HL-60 (cell line): Measurements from ENCODE around the gene C1QC.

Experiments
- DNase-seq, 2 experiments: peaks; one replicate each; pipeline ENCODE4 v3.0.0-alpha.2; 2010 to 2020; ENCODE audit warnings: low read depth in 1 of 2, low spot score in 1 of 2
- H3K27ac ChIP-seq: fragments of 250-450 bp; sonication (Bioruptor Pico); replicated peaks from 2 replicates; pipeline ENCODE4 v1.5.1; 2020; ENCODE audit warnings: mild to moderate bottlenecking, moderate library complexity
- H3K27me3 ChIP-seq: fragments of 250-450 bp; sonication (Bioruptor Pico); 2 replicates; pipeline ENCODE4 v1.5.1; 2021; ENCODE audit warnings: mild to moderate bottlenecking, moderate library complexity; ENCODE audit not compliant: insufficient read depth, poor library complexity, severe bottlenecking
- H3K4me3 ChIP-seq: replicated peaks from 2 replicates; pipeline ENCODE4 v1.5.1; 2011; ENCODE audit warnings: mild to moderate bottlenecking, control low read depth, low read length; ENCODE audit not compliant: insufficient read depth
- GABPA ChIP-seq: IDR thresholded peaks from 2 replicates; pipeline ENCODE4 v1.6.1; 2012; ENCODE audit warnings: low read depth
- POLR2AphosphoS5 ChIP-seq: IDR thresholded peaks from 2 replicates; pipeline ENCODE4 v1.6.1; 2012; ENCODE audit warnings: low read depth
- SPI1 ChIP-seq: IDR thresholded peaks from 2 replicates; pipeline ENCODE4 v1.6.1; 2012; ENCODE audit warnings: low read depth, mild to moderate bottlenecking, borderline replicate concordance
- TF ChIP-seq, protein P1 (sequence below): IDR thresholded peaks from one replicate; pipeline ENCODE4 v1.5.1; 2011; ENCODE audit warnings: low read length, control low read depth, inconsistent platforms; ENCODE audit not compliant: insufficient read depth
- TF ChIP-seq, protein P2 (sequence below): IDR thresholded peaks from 2 replicates; pipeline ENCODE4 v1.6.1; 2012; ENCODE audit warnings: low read depth; ENCODE audit not compliant: insufficient replicate concordance

C1QC gene

DNA sequence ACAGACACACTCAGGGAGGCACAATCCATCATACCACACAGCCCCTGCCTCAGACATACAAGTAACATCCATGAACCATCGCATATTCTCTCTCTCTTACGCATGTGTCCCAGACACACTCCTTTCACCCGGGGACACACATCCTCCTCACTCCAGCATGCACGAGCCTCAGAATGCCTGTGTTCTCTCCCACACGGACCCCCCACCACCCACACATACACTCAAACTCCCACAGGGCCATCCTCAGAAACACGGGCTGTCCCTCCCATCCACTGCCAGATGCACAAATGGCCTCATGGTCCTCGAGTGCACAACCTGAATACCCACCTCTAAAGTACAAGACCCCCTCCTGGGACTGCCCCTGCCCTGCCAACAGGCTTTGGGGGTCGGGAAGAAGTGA is 2.2 kb upstream of the C1QC start:
- no peak overlapping the region for H3K4me3 ChIP-seq
- no peak overlapping the region for H3K27ac ChIP-seq
- no peak for TF ChIP-seq SPI1
- no peak for DNase-seq
- no peaks in the 10 kb centered on the region for H3K27me3 ChIP-seq

DNA sequence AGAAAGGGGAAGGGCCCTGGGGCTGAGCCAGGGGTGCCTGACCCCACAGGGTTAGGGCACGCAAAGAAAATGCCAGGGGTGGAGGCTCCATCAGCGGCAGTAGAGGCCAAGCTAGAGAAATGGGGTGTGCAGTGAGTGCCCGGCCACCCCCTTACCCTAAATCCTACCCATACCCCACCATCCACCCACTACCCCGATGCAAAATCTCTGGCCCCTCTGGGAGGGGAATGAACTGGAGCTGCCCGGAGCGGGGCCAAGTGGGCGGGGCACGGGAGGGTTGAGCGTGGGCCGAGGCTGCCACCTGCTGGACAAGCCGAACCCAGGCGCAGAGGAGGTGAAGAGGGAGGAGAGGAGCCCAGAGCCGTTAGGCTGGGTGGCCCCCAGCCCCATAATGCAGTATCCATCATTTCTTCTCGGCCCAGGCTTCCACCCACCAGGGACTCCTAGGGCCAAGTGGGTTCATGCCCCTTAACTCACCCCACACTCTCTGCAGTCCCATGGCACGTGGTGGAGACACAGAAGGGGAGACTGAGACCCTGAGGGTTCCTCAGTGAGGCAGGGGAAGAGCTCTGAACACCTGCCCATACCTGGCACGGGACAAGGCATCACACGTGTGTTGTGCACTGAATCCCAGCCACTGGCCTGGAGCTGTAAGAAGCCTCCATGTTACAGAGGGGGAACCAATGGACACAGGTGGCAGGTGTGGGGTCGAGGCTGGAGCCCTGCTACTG is 1.4 kb upstream of the C1QC start:
- H3K27ac ChIP-seq = no peak overlapping the region
- H3K27me3 ChIP-seq = no peaks in the 10 kb centered on the region
- DNase-seq = peak in 1 of 2 experiments; percentile 48
- H3K4me3 ChIP-seq = no peak overlapping the region
- TF ChIP-seq, protein P1, sequence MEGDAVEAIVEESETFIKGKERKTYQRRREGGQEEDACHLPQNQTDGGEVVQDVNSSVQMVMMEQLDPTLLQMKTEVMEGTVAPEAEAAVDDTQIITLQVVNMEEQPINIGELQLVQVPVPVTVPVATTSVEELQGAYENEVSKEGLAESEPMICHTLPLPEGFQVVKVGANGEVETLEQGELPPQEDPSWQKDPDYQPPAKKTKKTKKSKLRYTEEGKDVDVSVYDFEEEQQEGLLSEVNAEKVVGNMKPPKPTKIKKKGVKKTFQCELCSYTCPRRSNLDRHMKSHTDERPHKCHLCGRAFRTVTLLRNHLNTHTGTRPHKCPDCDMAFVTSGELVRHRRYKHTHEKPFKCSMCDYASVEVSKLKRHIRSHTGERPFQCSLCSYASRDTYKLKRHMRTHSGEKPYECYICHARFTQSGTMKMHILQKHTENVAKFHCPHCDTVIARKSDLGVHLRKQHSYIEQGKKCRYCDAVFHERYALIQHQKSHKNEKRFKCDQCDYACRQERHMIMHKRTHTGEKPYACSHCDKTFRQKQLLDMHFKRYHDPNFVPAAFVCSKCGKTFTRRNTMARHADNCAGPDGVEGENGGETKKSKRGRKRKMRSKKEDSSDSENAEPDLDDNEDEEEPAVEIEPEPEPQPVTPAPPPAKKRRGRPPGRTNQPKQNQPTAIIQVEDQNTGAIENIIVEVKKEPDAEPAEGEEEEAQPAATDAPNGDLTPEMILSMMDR = peak; percentile 62
- no peak for TF ChIP-seq GABPA
- no peak for TF ChIP-seq SPI1
- TF ChIP-seq, protein P2, sequence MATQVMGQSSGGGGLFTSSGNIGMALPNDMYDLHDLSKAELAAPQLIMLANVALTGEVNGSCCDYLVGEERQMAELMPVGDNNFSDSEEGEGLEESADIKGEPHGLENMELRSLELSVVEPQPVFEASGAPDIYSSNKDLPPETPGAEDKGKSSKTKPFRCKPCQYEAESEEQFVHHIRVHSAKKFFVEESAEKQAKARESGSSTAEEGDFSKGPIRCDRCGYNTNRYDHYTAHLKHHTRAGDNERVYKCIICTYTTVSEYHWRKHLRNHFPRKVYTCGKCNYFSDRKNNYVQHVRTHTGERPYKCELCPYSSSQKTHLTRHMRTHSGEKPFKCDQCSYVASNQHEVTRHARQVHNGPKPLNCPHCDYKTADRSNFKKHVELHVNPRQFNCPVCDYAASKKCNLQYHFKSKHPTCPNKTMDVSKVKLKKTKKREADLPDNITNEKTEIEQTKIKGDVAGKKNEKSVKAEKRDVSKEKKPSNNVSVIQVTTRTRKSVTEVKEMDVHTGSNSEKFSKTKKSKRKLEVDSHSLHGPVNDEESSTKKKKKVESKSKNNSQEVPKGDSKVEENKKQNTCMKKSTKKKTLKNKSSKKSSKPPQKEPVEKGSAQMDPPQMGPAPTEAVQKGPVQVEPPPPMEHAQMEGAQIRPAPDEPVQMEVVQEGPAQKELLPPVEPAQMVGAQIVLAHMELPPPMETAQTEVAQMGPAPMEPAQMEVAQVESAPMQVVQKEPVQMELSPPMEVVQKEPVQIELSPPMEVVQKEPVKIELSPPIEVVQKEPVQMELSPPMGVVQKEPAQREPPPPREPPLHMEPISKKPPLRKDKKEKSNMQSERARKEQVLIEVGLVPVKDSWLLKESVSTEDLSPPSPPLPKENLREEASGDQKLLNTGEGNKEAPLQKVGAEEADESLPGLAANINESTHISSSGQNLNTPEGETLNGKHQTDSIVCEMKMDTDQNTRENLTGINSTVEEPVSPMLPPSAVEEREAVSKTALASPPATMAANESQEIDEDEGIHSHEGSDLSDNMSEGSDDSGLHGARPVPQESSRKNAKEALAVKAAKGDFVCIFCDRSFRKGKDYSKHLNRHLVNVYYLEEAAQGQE = no peak

DNA sequence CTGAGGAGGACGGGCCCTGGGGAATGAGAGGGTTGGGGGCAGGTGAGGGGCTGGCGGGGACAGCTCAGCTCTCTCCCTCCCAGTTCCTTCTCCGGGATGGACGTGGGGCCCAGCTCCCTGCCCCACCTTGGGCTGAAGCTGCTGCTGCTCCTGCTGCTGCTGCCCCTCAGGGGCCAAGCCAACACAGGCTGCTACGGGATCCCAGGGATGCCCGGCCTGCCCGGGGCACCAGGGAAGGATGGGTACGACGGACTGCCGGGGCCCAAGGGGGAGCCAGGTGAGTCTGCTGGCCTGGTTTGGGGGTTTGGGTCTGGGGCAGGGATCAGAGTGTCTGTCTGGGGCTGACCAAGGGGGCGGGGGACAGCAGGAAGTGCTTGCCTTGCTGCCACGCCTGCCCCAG is 495 bp downstream of the C1QC start:
- no peak for DNase-seq
- TF ChIP-seq SPI1 = no peak
- TF ChIP-seq, protein P1 = no peak
- TF ChIP-seq, protein P2 = no peak
- no peak for TF ChIP-seq POLR2AphosphoS5
- no peak for TF ChIP-seq GABPA
- no peaks in the 10 kb centered on the region for H3K27me3 ChIP-seq

DNA sequence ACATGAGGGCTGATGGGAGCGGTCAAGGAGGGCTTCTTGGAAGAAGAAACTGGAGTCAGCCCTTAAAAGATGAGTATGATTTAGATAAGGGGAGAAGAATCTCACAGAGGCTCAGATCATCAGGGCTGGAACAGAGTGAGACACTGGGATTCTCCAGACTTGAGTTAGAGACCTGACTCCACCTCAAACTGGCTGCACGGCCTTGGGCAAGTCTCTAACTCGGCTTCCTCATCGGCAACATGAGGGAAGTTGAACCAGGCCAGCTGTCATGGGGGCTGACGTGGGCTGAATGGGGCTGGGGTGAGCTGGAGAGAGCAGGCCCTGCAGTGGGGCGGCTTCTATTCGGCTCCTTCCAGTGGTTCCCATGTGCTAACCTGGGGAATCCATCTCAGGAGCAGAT is 2.5 kb downstream of the C1QC start:
- H3K27me3 ChIP-seq = no peaks in the 10 kb centered on the region
- no peak overlapping the region for H3K4me3 ChIP-seq
- TF ChIP-seq SPI1 = no peak
- TF ChIP-seq GABPA = no peak
- TF ChIP-seq, protein P2 = no peak
- TF ChIP-seq POLR2AphosphoS5 = no peak
- TF ChIP-seq, protein P1 = no peak
- peak in 1 of 2 experiments; percentile 9 for DNase-seq
- no peak overlapping the region for H3K27ac ChIP-seq

More for the DNA sequence above, 495 bp downstream of the C1QC start:
- Histone ChIP-seq H3K4me3 (no peak overlapping the region), H3K27ac (no peak overlapping the region)
